Erythroblast (primary cell): ENCODE results near the gene RIN1.

Experiments used
- DNase-seq, 2 experiments: peaks; one replicate each; lab custom pipeline; 2025; lab: John Stamatoyannopoulos, UW
- GATA1 ChIP-seq: IDR thresholded peaks from 2 replicates; pipeline ENCODE4 v1.6.1; 2011; ENCODE audit warnings: low read depth, mild to moderate bottlenecking, control low read depth, low read length, moderate library complexity
- POLR2A ChIP-seq: IDR thresholded peaks from 2 replicates; pipeline ENCODE4 v1.6.1; 2011; ENCODE audit warnings: mild to moderate bottlenecking, low read length

The RIN1 gene

GRCh38 chr11:66287889-66288670 lies 48.2 kb downstream of the RIN1 start:
- DNase-seq = no peak
- TF ChIP-seq POLR2A (no peak), GATA1 (no peak)

GRCh38 chr11:66287211-66287888 lies 48.9 kb downstream of the RIN1 start:
- DNase-seq = no peak
- TF ChIP-seq GATA1 = no peak
- TF ChIP-seq POLR2A = no peak

GRCh38 chr11:66286699-66287098 lies 49.5 kb downstream of the RIN1 start:
- no peak for DNase-seq

GRCh38 chr11:66285250-66285947 lies 50.8 kb downstream of the RIN1 start:
- DNase-seq = no peak
- TF ChIP-seq GATA1 (no peak), POLR2A (no peak)

More at GRCh38 chr11:66286699-66287098, 49.5 kb downstream of the RIN1 start:
- no peak for TF ChIP-seq POLR2A
- TF ChIP-seq GATA1 = no peak

GRCh38 chr11:66284526-66285078 lies 51.6 kb downstream of the RIN1 start:
- DNase-seq = no peak
- TF ChIP-seq GATA1 = no peak
- TF ChIP-seq POLR2A = no peak

GRCh38 chr11:66283461-66284105 lies 52.7 kb downstream of the RIN1 start:
- TF ChIP-seq GATA1 = no peak
- TF ChIP-seq POLR2A = no peak
- no peak for DNase-seq

GRCh38 chr11:66282468-66283455 lies 53.5 kb downstream of the RIN1 start:
- peak; percentile 98 to 99 for DNase-seq
- TF ChIP-seq GATA1 = no peak
- TF ChIP-seq POLR2A = peak; percentile 53
